H1 (cell line): ENCODE measurements around the gene TMED9. TPM values are rescaled to one million over a fixed set of nuclear protein-coding genes. Genes with fewer than 3 reads are reported as not detected.

Source experiments
- CTCF ChIA-PET: fragments of 300-600 bp; sonication (Branson Sonifier 250); formaldehyde crosslinking; loops from one replicate; lab custom pipeline; 2021; ENCODE audit not compliant: partially characterized antibody; lab: Charles Lee
- POLR2A ChIA-PET: fragments of 300-600 bp; sonication (Branson Sonifier 250); formaldehyde crosslinking; loops from one replicate; lab custom pipeline; 2021; ENCODE audit warnings: inconsistent platforms; ENCODE audit not compliant: partially characterized antibody; lab: Charles Lee
- DNase-seq, 2 experiments: peaks; one replicate each; pipeline versions ENCODE4 v3.0.0 to v3.0.0-alpha.2; 2010 to 2022; ENCODE audit warnings: low spot score in 2 of 2, low read depth in 1 of 2, mixed read lengths in 1 of 2
- FAIRE-seq: peaks from 2 replicates; lab custom pipeline; 2011; peaks lifted over from hg19 to GRCh38; lab: Jason Lieb, UNC
- H2AFZ ChIP-seq: 2 replicates; pipeline ENCODE4 v1.8.1; 2012; ENCODE audit warnings: low read length, inconsistent platforms
- H2AK5ac ChIP-seq: 2 replicates; pipeline ENCODE4 v1.6.1; 2013; ENCODE audit warnings: low read depth, low read length
- H2BK120ac ChIP-seq: replicated peaks from 2 replicates; pipeline ENCODE3; 2013; ENCODE audit warnings: low read depth, low read length, inconsistent platforms
- H2BK12ac ChIP-seq: 2 replicates; pipeline ENCODE4 v1.6.1; 2013; ENCODE audit warnings: low read depth, low read length
- H2BK15ac ChIP-seq: 2 replicates; pipeline ENCODE4 v1.6.1; 2013; ENCODE audit warnings: low read length
- H2BK20ac ChIP-seq: 2 replicates; pipeline ENCODE4 v1.6.1; 2013; ENCODE audit warnings: low read length
- H2BK5ac ChIP-seq: 2 replicates; pipeline ENCODE4 v1.6.1; 2013; ENCODE audit warnings: low read depth, low read length
- H3K14ac ChIP-seq: 2 replicates; pipeline ENCODE4 v1.6.1; 2013; ENCODE audit warnings: inconsistent platforms; ENCODE audit not compliant: insufficient read length
- H3K18ac ChIP-seq: 2 replicates; pipeline ENCODE4 v1.6.1; 2013; ENCODE audit warnings: low read length; ENCODE audit errors: extremely low read depth
- H3K23ac ChIP-seq: 2 replicates; pipeline ENCODE4 v1.6.1; 2013; ENCODE audit warnings: inconsistent platforms; ENCODE audit not compliant: insufficient read length
- H3K23me2 ChIP-seq: 2 replicates; pipeline ENCODE4 v1.6.1; 2013; ENCODE audit warnings: low read depth, low read length
- H3K27ac ChIP-seq: 2 replicates; pipeline ENCODE4 v1.6.1; 2011; ENCODE audit warnings: low read depth, low read length, inconsistent platforms
- H3K27me3 ChIP-seq, 4 experiments: replicated peaks in 1 of 4; 1 replicate in 1 of 4; 2 replicates in 3 of 4; pipeline versions ENCODE4 v1.6.1 to v1.8.1; 2011 to 2013; ENCODE audit warnings: low read length in 3 of 4, mild to moderate bottlenecking in 3 of 4, inconsistent platforms in 2 of 4, mixed read lengths in 2 of 4, moderate library complexity in 1 of 4; ENCODE audit not compliant: control insufficient read depth in 3 of 4, insufficient read depth in 3 of 4; ENCODE audit errors: extremely low read depth in 1 of 4
- H3K36me3 ChIP-seq, 4 experiments: 2 replicates each; pipeline versions ENCODE4 v1.6.1 to v1.8.1; 2011 to 2013; ENCODE audit warnings: mild to moderate bottlenecking in 4 of 4, low read length in 3 of 4, moderate library complexity in 2 of 4, control low read depth in 1 of 4, inconsistent platforms in 1 of 4; ENCODE audit not compliant: insufficient read depth in 4 of 4, control insufficient read depth in 2 of 4
- H3K4ac ChIP-seq: replicated peaks from 2 replicates; pipeline ENCODE3; 2013; ENCODE audit warnings: low read length, low read depth, mixed read lengths, inconsistent platforms; ENCODE audit not compliant: insufficient read length
- H3K4me1 ChIP-seq, 4 experiments: replicated peaks in 1 of 4; 1 replicate in 1 of 4; 2 replicates in 3 of 4; pipeline versions ENCODE4 v1.6.1 to v1.8.1; 2011 to 2013; ENCODE audit warnings: low read length in 3 of 4, inconsistent platforms in 2 of 4, mixed read lengths in 1 of 4; ENCODE audit not compliant: insufficient read depth in 4 of 4, control insufficient read depth in 3 of 4
- H3K4me2 ChIP-seq, 2 experiments: 2 replicates each; pipeline versions ENCODE4 v1.6.1 to v1.8.1; 2011 to 2013; ENCODE audit warnings: low read depth in 2 of 2, low read length in 2 of 2, control low read depth in 1 of 2, inconsistent platforms in 1 of 2, mild to moderate bottlenecking in 1 of 2; ENCODE audit not compliant: insufficient read depth in 1 of 2
- H3K4me3 ChIP-seq, 4 experiments: fragments of 200-600, 300-600 bp in 1 of 4; sonication (generic), shearing (Covaris generic), sonication (Bioruptor Twin) in 1 of 4; 2 replicates each; pipeline versions ENCODE4 v1.5.1 to v1.8.1; 2011 to 2016; ENCODE audit warnings: low read length in 4 of 4, low read depth in 3 of 4, control low read depth in 2 of 4, inconsistent platforms in 2 of 4, mild to moderate bottlenecking in 2 of 4, mixed read lengths in 1 of 4, moderate library complexity in 1 of 4; ENCODE audit not compliant: insufficient read depth in 2 of 4; ENCODE audit errors: extremely low read depth in 1 of 4
- H3K56ac ChIP-seq: replicated peaks from 2 replicates; pipeline ENCODE3; 2013; ENCODE audit warnings: low read depth, mild to moderate bottlenecking, mixed read lengths, low read length, inconsistent platforms; ENCODE audit not compliant: insufficient read length
- H3K79me1 ChIP-seq: 2 replicates; pipeline ENCODE4 v1.6.1; 2013; ENCODE audit warnings: low read depth, low read length, control low read depth
- H3K79me2 ChIP-seq, 2 experiments: 2 replicates each; pipeline versions ENCODE4 v1.6.1 to v1.8.1; 2012 to 2013; ENCODE audit warnings: low read length in 2 of 2, mild to moderate bottlenecking in 2 of 2, inconsistent platforms in 1 of 2; ENCODE audit not compliant: insufficient read depth in 2 of 2, control insufficient read depth in 1 of 2
- H3K9ac ChIP-seq, 4 experiments: replicated peaks in 1 of 4; 1 replicate in 1 of 4; 2 replicates in 3 of 4; pipeline versions ENCODE4 v1.6.1 to v1.8.1; 2011 to 2013; ENCODE audit warnings: low read depth in 3 of 4, low read length in 3 of 4, control low read depth in 2 of 4, mild to moderate bottlenecking in 2 of 4, moderate library complexity in 2 of 4, inconsistent platforms in 1 of 4; ENCODE audit errors: extremely low read depth in 1 of 4
- H3K9me3 ChIP-seq, 2 experiments: 2 replicates each; pipeline versions ENCODE4 v1.6.1 to v1.8.1; 2012 to 2013; ENCODE audit warnings: mild to moderate bottlenecking in 2 of 2, moderate library complexity in 2 of 2, control low read depth in 1 of 2, inconsistent platforms in 1 of 2, low read depth in 1 of 2, low read length in 1 of 2, mixed read lengths in 1 of 2; ENCODE audit not compliant: insufficient read depth in 2 of 2
- H4K20me1 ChIP-seq, 2 experiments: replicated peaks in 1 of 2; 2 replicates each; pipeline versions ENCODE3 to v1.8.1; 2011 to 2013; ENCODE audit warnings: inconsistent platforms in 2 of 2, low read length in 2 of 2, mild to moderate bottlenecking in 1 of 2; ENCODE audit not compliant: insufficient read depth in 2 of 2, control insufficient read depth in 1 of 2
- H4K5ac ChIP-seq: 2 replicates; pipeline ENCODE4 v1.6.1; 2013; ENCODE audit warnings: low read length, low read depth, mixed read lengths, inconsistent platforms; ENCODE audit not compliant: insufficient read length
- H4K8ac ChIP-seq: 2 replicates; pipeline ENCODE4 v1.8.0; 2013; ENCODE audit warnings: mild to moderate bottlenecking, moderate library complexity, low read length, inconsistent platforms; ENCODE audit not compliant: insufficient read depth; ENCODE audit errors: extremely low read depth
- H4K91ac ChIP-seq: replicated peaks from 2 replicates; pipeline ENCODE3; 2013; ENCODE audit warnings: low read length, mixed read lengths, inconsistent platforms; ENCODE audit not compliant: insufficient read length
- BCL11A ChIP-seq, 2 experiments: IDR thresholded peaks; one replicate each; pipeline ENCODE4 v1.6.1; 2011; ENCODE audit warnings: low read depth in 2 of 2, low read length in 2 of 2, mild to moderate bottlenecking in 2 of 2
- CBX8 ChIP-seq: fragments of 300-800, 300-1000 bp; sonication (generic); IDR thresholded peaks from 2 replicates; pipeline ENCODE4 v1.7.1; 2016; ENCODE audit warnings: low read depth, low read length, borderline replicate concordance
- CHD2 ChIP-seq: IDR thresholded peaks from 2 replicates; pipeline ENCODE4 v1.6.1; 2012; ENCODE audit warnings: low read length, improper control_type of control experiment
- EP300 ChIP-seq, 2 experiments: IDR thresholded peaks; 1 replicate in 1 of 2; 2 replicates in 1 of 2; pipeline ENCODE4 v1.6.1; 2011 to 2012; ENCODE audit warnings: low read depth in 2 of 2, low read length in 2 of 2, mild to moderate bottlenecking in 2 of 2, borderline replicate concordance in 1 of 2, inconsistent platforms in 1 of 2, moderate library complexity in 1 of 2
- FOSL1 ChIP-seq: IDR thresholded peaks from 2 replicates; pipeline ENCODE4 v1.6.1; 2011; ENCODE audit warnings: mild to moderate bottlenecking, low read depth, low read length, moderate library complexity; ENCODE audit not compliant: insufficient read depth
- MAX ChIP-seq: IDR thresholded peaks from 2 replicates; pipeline ENCODE4 v1.6.1; 2012; ENCODE audit warnings: inconsistent platforms
- NANOG ChIP-seq: IDR thresholded peaks from 2 replicates; pipeline ENCODE4 v1.6.1; 2011; ENCODE audit warnings: low read length, low read depth, mild to moderate bottlenecking, inconsistent platforms; ENCODE audit not compliant: insufficient read depth, poor library complexity, severe bottlenecking
- RBBP5 ChIP-seq: IDR thresholded peaks from 2 replicates; pipeline ENCODE4 v1.7.1; 2012; ENCODE audit warnings: low read depth, mild to moderate bottlenecking, inconsistent platforms, low read length, moderate library complexity, borderline replicate concordance
- SP1 ChIP-seq: IDR thresholded peaks from 2 replicates; pipeline ENCODE4 v1.6.1; 2011; ENCODE audit warnings: low read depth, low read length
- SRF ChIP-seq: IDR thresholded peaks from 2 replicates; pipeline ENCODE4 v1.6.1; 2011; ENCODE audit warnings: mild to moderate bottlenecking, low read depth, low read length, moderate library complexity
- TEAD4 ChIP-seq: IDR thresholded peaks from 2 replicates; pipeline ENCODE4 v1.6.1; 2012; ENCODE audit warnings: low read depth, low read length, inconsistent platforms, mixed read lengths
- YY1 ChIP-seq: IDR thresholded peaks from 2 replicates; pipeline ENCODE4 v1.6.1; 2011; ENCODE audit warnings: low read depth, mild to moderate bottlenecking, low read length
- WGBS, 2 experiments: shearing (Covaris generic) in 1 of 2; methylation state at CpG; one replicate each; pipeline versions ENCODE4 v1.1.6 to v1.1.7; 2013 to 2015; ENCODE audit warnings: low lambda C conversion rate in 2 of 2, mixed read lengths in 2 of 2, inconsistent platforms in 1 of 2, low coverage in 1 of 2, missing lambda C conversion rate in 1 of 2; ENCODE audit not compliant: insufficient replicate concordance in 2 of 2, insufficient coverage in 1 of 2, insufficient read length in 1 of 2; ENCODE audit errors: extremely low coverage in 1 of 2, missing lambda C conversion rate in 1 of 2; 5-methylcytosine and 5-hydroxymethylcytosine counted together
- polyA plus RNA-seq, 7 experiments: library from polyadenylated mRNA; depleted of rRNA in 3 of 7; stranded (reverse) in 5 of 7; unstranded in 2 of 7; fragments of >200 nt in 5 of 7; fragments of 200-250 nt in 2 of 7; gene quantifications; 1 replicate in 5 of 7; 2 replicates in 1 of 7; 4 replicates in 1 of 7; pipeline versions ENCODE4 v1.2.1 to v1.2.3, GENCODE V29; 2011 to 2013; ENCODE audit warnings: missing spikeins in 2 of 7, mixed read lengths in 2 of 7
- total RNA-seq: library from RNA; stranded (reverse); fragmentation: NEBNext Ultra II Directional; extraction: Animal tissue kit (Norgen Biotek cat#: 25700); gene quantifications from 2 replicates; pipeline ENCODE4 v1.2.1, GENCODE V29; 2021

TMED9 gene
- total and polyA plus RNA-seq, 2 of the 8 experiments (the other 6 are each of a cell fraction or from before 2014, with no cell fraction given) = 130 to 160 TPM

- peaks cover 5% of the 10 kb centered on the region for H3K79me1 ChIP-seq
- H3K9me3 ChIP-seq = no peaks in the 10 kb centered on the region
- H3K9ac ChIP-seq = peak within 1 kb of the TSS; percentile 69 to 95 (median 82)
- H3K27ac ChIP-seq = peak within 1 kb of the TSS; percentile 29; the same call in 1 of the 2 replicates
- peak within 1 kb of the TSS; percentile 35 for H4K5ac ChIP-seq
- H3K4ac ChIP-seq = no peak within 1 kb of the TSS
- ChIA-PET POLR2A (interaction anchor here (0.8 to 2.6 kb wide), 8 partner anchors 10 to 253 kb away, joined by 3 to 10 read pairs (median 3); partner anchors contain the start of genes DDX41 and DOK3), CTCF (no interaction called here)
- H2AK5ac ChIP-seq = no peak within 1 kb of the TSS
- peak within 1 kb of the TSS; percentile 84; the same call in 1 of the 2 replicates for H4K8ac ChIP-seq
- H2BK12ac ChIP-seq = no peak within 1 kb of the TSS
- H3K4me1 ChIP-seq = peaks cover 5 to 9% (median 7%) of the 10 kb centered on the region in 4 experiments
- peak within 1 kb of the TSS; percentile 68 to 86 (median 82) for H3K4me3 ChIP-seq
- no peaks in the 10 kb centered on the region for H3K27me3 ChIP-seq
- peak within 1 kb of the TSS; percentile 63 for H2AFZ ChIP-seq
- H3K23me2 ChIP-seq = peaks cover 6% of the 10 kb centered on the region
- H3K56ac ChIP-seq = no peak within 1 kb of the TSS
- H2BK15ac ChIP-seq = no peak within 1 kb of the TSS
- 29% methylated on average over 23 of the region's 49 CpGs; no CpG with 5 or more reads in 1 of the 2 experiments for WGBS, 2 experiments
- H2BK20ac ChIP-seq = no peak within 1 kb of the TSS
- DNase-seq (peak; percentile 77 to 99), FAIRE-seq (no peak)
- H3K18ac ChIP-seq = peak within 1 kb of the TSS; percentile 29; the same call in 1 of the 2 replicates
- H3K36me3 ChIP-seq = peaks cover 0 to 20% (median 6%) of the 10 kb centered on the region in 4 experiments; a peak in 3 of 8 replicates
- H2BK120ac ChIP-seq = no peak within 1 kb of the TSS
- H3K23ac ChIP-seq = no peak within 1 kb of the TSS
- peak within 1 kb of the TSS; percentile 68 to 82 for H3K4me2 ChIP-seq
- peaks cover 3 to 43% of the 10 kb centered on the region in 2 experiments; a peak in 2 of 4 replicates for H3K79me2 ChIP-seq
- no peak within 1 kb of the TSS for H3K14ac ChIP-seq
- H4K20me1 ChIP-seq = peaks cover 8 to 14% of the 10 kb centered on the region in 2 experiments
- peak within 1 kb of the TSS; percentile 59 for H4K91ac ChIP-seq
- H2BK5ac ChIP-seq = peak within 1 kb of the TSS; percentile 37; the same call in 1 of the 2 replicates
- TF ChIP-seq EP300 (IDR thresholded peaks at IDR 0.05; ENCODE audit: borderline replicate concordance in 1 of 2, low read depth in 2 of 2, low read length in 2 of 2) (no peak), SP1 (no peak), NANOG (no peak), TEAD4 (0 out of 2 replicates have a peak, but pooled peaks have one; percentile 13), SRF (no peak), CHD2 (peak; percentile 76), YY1 (peak; percentile 99), MAX (peak; percentile 75), BCL11A (IDR thresholded peaks at IDR 0.05; ENCODE audit: low read depth in 2 of 2, low read length in 2 of 2) (no peak), RBBP5 (no peak), CBX8 (no peak), FOSL1 (no peak)
Observed at GRCh38 chr5:177554474-177555111, 37.4 kb upstream of the TMED9 start, which contains the start of gene FAM193B. TSS of gene FAM193B (minus strand) at chr5:177554563. CDS start at chr5:177554458, 105 bp downstream.
